CD4-positive, alpha-beta memory T cell (primary cell): ENCODE results near the gene CBX3. TPM values are rescaled to one million over a fixed set of nuclear protein-coding genes. Genes with fewer than 3 reads are reported as not detected.

Experiments
- CTCF ChIA-PET: fragments of 350-600 bp; sonication (Branson Sonifier 250); formaldehyde crosslinking; loops from one replicate; lab custom pipeline; 2021; ENCODE audit warnings: inconsistent platforms; ENCODE audit not compliant: partially characterized antibody; lab: Charles Lee
- POLR2A ChIA-PET: fragments of 350-600 bp; sonication (Branson Sonifier 250); formaldehyde crosslinking; loops from one replicate; lab custom pipeline; 2021; ENCODE audit not compliant: partially characterized antibody; lab: Charles Lee
- DNase-seq, 5 donors: peaks; one replicate each; pipeline versions ENCODE4 v3.0.0 to v3.0.0-alpha.2; 2020 to 2022; ENCODE audit warnings: mixed read lengths in 1 of 5
- H3K27ac ChIP-seq: one replicate; pipeline ENCODE4 v1.7.0; 2013; ENCODE audit warnings: low read depth, low read length
- H3K27me3 ChIP-seq: 2 replicates; pipeline ENCODE4 v1.7.0; 2013; ENCODE audit warnings: mild to moderate bottlenecking, low read length, moderate library complexity; ENCODE audit not compliant: insufficient read depth
- H3K36me3 ChIP-seq: 2 replicates; pipeline ENCODE4 v1.7.0; 2013; ENCODE audit warnings: mild to moderate bottlenecking, low read length, moderate library complexity; ENCODE audit not compliant: insufficient read depth
- H3K4me1 ChIP-seq: 2 replicates; pipeline ENCODE4 v1.7.0; 2013; ENCODE audit warnings: mild to moderate bottlenecking, low read length, moderate library complexity; ENCODE audit not compliant: insufficient read depth
- H3K4me3 ChIP-seq, 2 donors: one replicate each; pipeline ENCODE4 v1.7.0; 2013; ENCODE audit warnings: low read length in 2 of 2, mild to moderate bottlenecking in 1 of 2
- H3K9me3 ChIP-seq, 2 donors: one replicate each; pipeline ENCODE4 v1.7.0; 2013; ENCODE audit warnings: low read length in 2 of 2, control low read depth in 1 of 2; ENCODE audit not compliant: control insufficient read depth in 1 of 2
- H3K27ac Mint-ChIP-seq, 7 donors: one replicate each; pipeline ENCODE4 v1.8.0; 2020 to 2021; ENCODE audit warnings: mixed read lengths in 7 of 7, mild to moderate bottlenecking in 6 of 7, inconsistent platforms in 3 of 7, moderate library complexity in 3 of 7
- H3K27me3 Mint-ChIP-seq, 2 donors: one replicate each; pipeline ENCODE4 v1.8.0; 2020 to 2021; ENCODE audit warnings: mixed read lengths in 2 of 2
- H3K36me3 Mint-ChIP-seq, 2 donors: one replicate each; pipeline ENCODE4 v1.8.0; 2020 to 2021; ENCODE audit warnings: mixed read lengths in 2 of 2, inconsistent platforms in 1 of 2, mild to moderate bottlenecking in 1 of 2
- H3K4me1 Mint-ChIP-seq, 4 donors: one replicate each; pipeline ENCODE4 v1.8.0; 2020 to 2021; ENCODE audit warnings: mixed read lengths in 4 of 4, mild to moderate bottlenecking in 1 of 4
- H3K4me3 Mint-ChIP-seq, 8 donors: one replicate each; pipeline ENCODE4 v1.8.0; 2020 to 2021; ENCODE audit warnings: mixed read lengths in 8 of 8, mild to moderate bottlenecking in 7 of 8, moderate library complexity in 6 of 8, inconsistent platforms in 3 of 8
- H3K9me3 Mint-ChIP-seq, 8 donors: one replicate each; pipeline ENCODE4 v1.8.0; 2020 to 2021; ENCODE audit warnings: mixed read lengths in 8 of 8, mild to moderate bottlenecking in 5 of 8, inconsistent platforms in 3 of 8, moderate library complexity in 1 of 8
- intact Hi-C: fragments of 100-400 bp; cut with micrococcal nuclease; formaldehyde crosslinking; loops from one replicate; pipeline ENCODE4 v1.15.1; 2023
- polyA plus RNA-seq, 2 donors: library from polyadenylated mRNA; unstranded; fragments of 300-500 nt; fragmentation: Illumina TruSeq; gene quantifications; one replicate each; pipeline ENCODE4 v1.2.3, GENCODE V29; 2021
- total RNA-seq, 2 experiments: library from RNA; stranded (reverse); gene quantifications; one replicate each; pipeline ENCODE4 v1.2.3, GENCODE V29; 2021

Gene CBX3
- total and polyA plus RNA-seq, 4 experiments from 2014 or later: 105 to 180 (median 166) TPM

- no peaks in the 10 kb centered on the region for H3K27me3 Mint-ChIP-seq
- DNase-seq: no peak
- intact Hi-C loops: no loop called here
- no peaks in the 10 kb centered on the region for H3K9me3 Mint-ChIP-seq
- H3K27ac Mint-ChIP-seq: peak overlapping the region in 3 of 7 donors; percentile 22 to 66 (median 42)
- Histone ChIP-seq H3K36me3 (peaks cover 50% of the 10 kb centered on the region), H3K9me3 (no peaks in the 10 kb centered on the region), H3K4me1 (peaks cover 41% of the 10 kb centered on the region), H3K27me3 (no peaks in the 10 kb centered on the region), H3K27ac (no peak overlapping the region), H3K4me3 (no peak overlapping the region)
- ChIA-PET POLR2A (interaction anchor here (1.0 to 3.2 kb wide), 2 partner anchors 9 to 16 kb away, joined by 4 to 18 read pairs; partner anchors contain the start of gene HNRNPA2B1), CTCF (interaction anchor here (0.8 to 1.3 kb wide), 4 partner anchors 10 to 315 kb away, joined by 3 read pairs; no protein-coding TSS in a partner anchor)
- no peak overlapping the region for H3K4me3 Mint-ChIP-seq
- H3K4me1 Mint-ChIP-seq: peaks cover 33 to 67% (median 44%) of the 10 kb centered on the region in 4 donors
- H3K36me3 Mint-ChIP-seq: peaks cover 44 to 73% of the 10 kb centered on the region in 2 donors
Measured at GRCh38 chr7:26208040-26208439, 6.5 kb downstream of the CBX3 start.

DNA sequence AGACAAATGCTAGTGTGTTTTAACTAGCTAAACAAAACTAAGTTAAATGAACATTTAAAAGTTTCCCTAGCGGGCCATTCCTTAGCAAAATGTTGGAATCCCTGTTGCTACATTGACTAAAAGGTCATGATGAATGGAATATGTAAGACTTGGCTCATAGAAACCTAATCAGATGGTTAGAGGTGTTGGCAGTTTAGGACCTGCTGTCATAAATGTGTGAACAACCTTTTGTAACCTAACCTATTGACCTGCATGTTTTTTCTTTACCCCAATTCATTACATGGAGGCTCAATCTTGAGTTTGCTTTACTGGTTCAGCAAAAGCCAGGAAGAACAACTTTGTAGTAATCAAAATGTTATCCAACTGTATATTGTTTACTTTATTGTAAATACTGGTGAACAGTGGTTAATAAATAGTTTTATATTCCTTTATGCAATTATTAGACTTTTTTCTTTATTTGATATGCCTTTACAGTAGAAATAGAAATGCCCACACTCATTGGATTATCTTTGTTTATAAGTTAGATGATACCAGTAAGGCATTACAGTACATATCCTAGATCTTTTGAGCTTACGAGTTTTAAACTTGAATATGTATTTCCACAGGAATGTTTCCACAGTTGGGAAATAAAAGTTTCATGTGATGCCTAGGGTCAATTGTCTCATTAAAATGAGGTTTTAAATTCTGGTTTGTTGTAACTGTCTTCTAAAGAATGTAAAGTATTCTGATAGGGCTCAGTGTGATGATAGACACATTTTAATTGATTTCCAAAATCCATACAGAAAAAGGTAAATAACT, 11.6 kb downstream of the CBX3 start:
- Mint-ChIP-seq H3K4me1 (peaks cover 6 to 20% (median 12%) of the 10 kb centered on the region in 4 donors), H3K27me3 (no peaks in the 10 kb centered on the region), H3K9me3 (no peaks in the 10 kb centered on the region), H3K27ac (no peak overlapping the region), H3K4me3 (no peak overlapping the region), H3K36me3 (peaks cover 41 to 51% of the 10 kb centered on the region in 2 donors)
- Histone ChIP-seq H3K9me3 (no peaks in the 10 kb centered on the region), H3K27ac (no peak overlapping the region), H3K27me3 (no peaks in the 10 kb centered on the region), H3K36me3 (peaks cover 33% of the 10 kb centered on the region), H3K4me1 (no peaks in the 10 kb centered on the region), H3K4me3 (no peak overlapping the region)
- ChIA-PET CTCF (interaction anchor here (1.2 to 1.3 kb wide), 2 partner anchors 72 to 122 kb away, joined by 3 to 5 read pairs; no protein-coding TSS in a partner anchor), POLR2A (interaction anchor here (0.7 to 3.2 kb wide), 5 partner anchors 8 to 22 kb away, joined by 3 to 12 read pairs (median 8); partner anchors contain the start of genes CBX3 and HNRNPA2B1)
- no peak for DNase-seq
- intact Hi-C loops: no loop called here

- peaks cover 6 to 19% (median 12%) of the 10 kb centered on the region in 4 donors for H3K4me1 Mint-ChIP-seq
- no peaks in the 10 kb centered on the region for H3K27me3 ChIP-seq
- intact Hi-C loops: no loop called here
- ChIA-PET POLR2A (interaction anchor here (1.3 to 3.2 kb wide), 5 partner anchors 9 to 80 kb away, joined by 3 to 12 read pairs (median 8); partner anchors contain the start of genes CBX3 and HNRNPA2B1), CTCF (interaction anchor here (1.2 to 1.5 kb wide), 4 partner anchors 9 to 123 kb away, joined by 3 to 5 read pairs (median 4); no protein-coding TSS in a partner anchor)
- no peak overlapping the region for H3K4me3 Mint-ChIP-seq
- no peak overlapping the region for H3K4me3 ChIP-seq
- DNase-seq: no peak
- peak overlapping the region in 3 of 7 donors; percentile 8 to 89 (median 13) for H3K27ac Mint-ChIP-seq
- no peaks in the 10 kb centered on the region for H3K9me3 Mint-ChIP-seq
- peaks cover 41 to 46% of the 10 kb centered on the region in 2 donors for H3K36me3 Mint-ChIP-seq
- peaks cover 29% of the 10 kb centered on the region for H3K36me3 ChIP-seq
- H3K27me3 Mint-ChIP-seq: no peaks in the 10 kb centered on the region
- no peak overlapping the region for H3K27ac ChIP-seq
- no peaks in the 10 kb centered on the region for H3K4me1 ChIP-seq
- no peaks in the 10 kb centered on the region for H3K9me3 ChIP-seq
Measured at GRCh38 chr7:26213807-26214515, 12.4 kb downstream of the CBX3 start.

DNA sequence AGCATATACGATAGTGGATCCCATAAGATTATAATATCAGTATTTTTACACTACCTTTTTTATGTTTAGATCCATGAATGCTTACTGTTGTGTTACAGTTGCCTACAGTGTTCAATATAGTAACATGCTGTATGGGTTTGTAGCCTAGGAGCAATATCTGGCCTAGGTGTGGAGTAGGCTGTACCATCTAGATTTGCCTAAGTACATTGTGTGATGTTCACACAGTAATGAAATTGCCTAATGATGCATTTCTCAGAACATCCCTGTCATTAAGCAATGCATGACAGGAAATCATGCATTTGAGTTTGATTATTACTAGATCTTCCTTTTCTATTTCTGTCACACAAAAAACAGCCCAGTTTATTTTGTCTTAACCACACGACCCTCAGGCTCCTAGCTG, 14.5 kb downstream of the CBX3 start:
- H3K36me3 Mint-ChIP-seq: peaks cover 25 to 29% of the 10 kb centered on the region in 2 donors
- Histone ChIP-seq H3K4me3 (no peak overlapping the region), H3K27ac (no peak overlapping the region), H3K27me3 (no peaks in the 10 kb centered on the region), H3K9me3 (no peaks in the 10 kb centered on the region), H3K36me3 (peaks cover 8% of the 10 kb centered on the region), H3K4me1 (no peaks in the 10 kb centered on the region)
- CTCF ChIA-PET: no interaction called here
- H3K27me3 Mint-ChIP-seq: no peaks in the 10 kb centered on the region
- POLR2A ChIA-PET: interaction anchor here (3.2 kb wide), 1 partner anchor 11 kb away, joined by 12 read pairs; no protein-coding TSS in a partner anchor
- H3K4me1 Mint-ChIP-seq: peaks cover 0 to 9% (median 6%) of the 10 kb centered on the region in 4 donors
- no peaks in the 10 kb centered on the region for H3K9me3 Mint-ChIP-seq
- intact Hi-C loops: no loop called here
- H3K27ac Mint-ChIP-seq: peak overlapping the region in 1 of 7 donors; percentile 1
- no peak for DNase-seq
- no peak overlapping the region for H3K4me3 Mint-ChIP-seq

- Mint-ChIP-seq H3K4me1 (no peaks in the 10 kb centered on the region), H3K4me3 (no peak overlapping the region), H3K27me3 (peaks cover 0 to 5% of the 10 kb centered on the region in 2 donors), H3K36me3 (no peaks in the 10 kb centered on the region), H3K9me3 (no peaks in the 10 kb centered on the region), H3K27ac (no peak overlapping the region)
- Histone ChIP-seq H3K4me1 (no peaks in the 10 kb centered on the region), H3K36me3 (no peaks in the 10 kb centered on the region), H3K4me3 (no peak overlapping the region), H3K27me3 (no peaks in the 10 kb centered on the region), H3K27ac (no peak overlapping the region), H3K9me3 (no peaks in the 10 kb centered on the region)
- intact Hi-C loops: no loop called here
- DNase-seq: no peak
- CTCF ChIA-PET: no interaction called here
- POLR2A ChIA-PET: no interaction called here
Measured at GRCh38 chr7:26224359-26224758, 22.8 kb downstream of the CBX3 start.

- POLR2A ChIA-PET: no interaction called here
Measured at GRCh38 chr7:26227987-26228386, 26.4 kb downstream of the CBX3 start.

More at GRCh38 chr7:26227987-26228386, 26.4 kb downstream of the CBX3 start:
- no peak overlapping the region for H3K4me3 Mint-ChIP-seq
- H3K27ac ChIP-seq: no peak overlapping the region
- no peaks in the 10 kb centered on the region for H3K9me3 Mint-ChIP-seq
- no peak for DNase-seq
- H3K36me3 Mint-ChIP-seq: no peaks in the 10 kb centered on the region
- H3K27ac Mint-ChIP-seq: no peak overlapping the region
- no peaks in the 10 kb centered on the region for H3K4me1 Mint-ChIP-seq
- intact Hi-C loops: no loop called here
- no peaks in the 10 kb centered on the region for H3K9me3 ChIP-seq
- H3K4me1 ChIP-seq: no peaks in the 10 kb centered on the region
- no peak overlapping the region for H3K4me3 ChIP-seq
- H3K27me3 ChIP-seq: no peaks in the 10 kb centered on the region
- H3K27me3 Mint-ChIP-seq: peaks cover 0 to 5% of the 10 kb centered on the region in 2 donors
- H3K36me3 ChIP-seq: no peaks in the 10 kb centered on the region
- CTCF ChIA-PET: interaction anchor here (1.0 to 1.5 kb wide), 2 partner anchors 10 to 13 kb away, joined by 3 read pairs; no protein-coding TSS in a partner anchor
